Fibroblast of the aortic adventitia (primary cell): ENCODE measurements around the gene ERICH6. TPM values are rescaled to one million over a fixed set of nuclear protein-coding genes. Genes with fewer than 3 reads are reported as not detected.

Source experiments
- DNase-seq: peaks from one replicate; pipeline ENCODE4 v3.0.0-alpha.2; 2010; ENCODE audit warnings: low read depth
- H3K4me3 ChIP-seq: 2 replicates; pipeline ENCODE4 v1.5.1; 2011; ENCODE audit warnings: low read depth, mild to moderate bottlenecking, control low read depth, low read length, moderate library complexity
- total RNA-seq: library from RNA; depleted of rRNA; stranded (reverse); fragments of >200 nt; gene quantifications from 2 replicates; pipeline ENCODE4 v1.2.3, GENCODE V29; 2012; ENCODE audit warnings: low replicate concordance
- TF ChIP-seq, protein P1 (sequence below): IDR thresholded peaks from 2 replicates; pipeline ENCODE4 v1.5.1; 2011; ENCODE audit warnings: mild to moderate bottlenecking, low read length, control low read depth, inconsistent platforms; ENCODE audit not compliant: insufficient read depth

The ERICH6 gene
- total RNA-seq, 1 donor = 0.18 TPM

DNA sequence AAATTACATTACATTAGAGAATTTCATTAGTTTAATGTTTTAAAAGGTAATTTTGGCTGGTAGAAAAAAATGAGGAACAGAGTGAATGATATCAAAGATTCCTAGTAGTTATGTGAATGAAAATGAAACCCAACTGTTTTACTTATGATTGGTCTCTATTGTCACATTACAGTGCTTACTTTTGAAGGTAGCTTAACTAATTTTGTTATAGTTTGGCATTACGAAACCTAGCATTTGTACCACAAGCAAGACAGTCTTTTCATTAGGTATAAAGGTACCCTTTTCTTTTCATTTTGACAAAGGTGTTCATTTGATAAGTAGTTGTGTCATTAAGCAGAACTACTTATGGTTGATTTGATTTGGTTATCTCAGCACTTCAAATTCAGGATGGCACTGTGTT, 93.7 kb downstream of the ERICH6 start:
- TF ChIP-seq, protein P1, sequence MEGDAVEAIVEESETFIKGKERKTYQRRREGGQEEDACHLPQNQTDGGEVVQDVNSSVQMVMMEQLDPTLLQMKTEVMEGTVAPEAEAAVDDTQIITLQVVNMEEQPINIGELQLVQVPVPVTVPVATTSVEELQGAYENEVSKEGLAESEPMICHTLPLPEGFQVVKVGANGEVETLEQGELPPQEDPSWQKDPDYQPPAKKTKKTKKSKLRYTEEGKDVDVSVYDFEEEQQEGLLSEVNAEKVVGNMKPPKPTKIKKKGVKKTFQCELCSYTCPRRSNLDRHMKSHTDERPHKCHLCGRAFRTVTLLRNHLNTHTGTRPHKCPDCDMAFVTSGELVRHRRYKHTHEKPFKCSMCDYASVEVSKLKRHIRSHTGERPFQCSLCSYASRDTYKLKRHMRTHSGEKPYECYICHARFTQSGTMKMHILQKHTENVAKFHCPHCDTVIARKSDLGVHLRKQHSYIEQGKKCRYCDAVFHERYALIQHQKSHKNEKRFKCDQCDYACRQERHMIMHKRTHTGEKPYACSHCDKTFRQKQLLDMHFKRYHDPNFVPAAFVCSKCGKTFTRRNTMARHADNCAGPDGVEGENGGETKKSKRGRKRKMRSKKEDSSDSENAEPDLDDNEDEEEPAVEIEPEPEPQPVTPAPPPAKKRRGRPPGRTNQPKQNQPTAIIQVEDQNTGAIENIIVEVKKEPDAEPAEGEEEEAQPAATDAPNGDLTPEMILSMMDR = no peak
- DNase-seq = no peak

More for the DNA sequence above, 93.7 kb downstream of the ERICH6 start:
- no peak overlapping the region for H3K4me3 ChIP-seq

Other genes with a start within 250 kb of the ERICH6 start
- 119 and 229 TPM in 2 replicates for gene SERP1, start 157.4 kb downstream of the ERICH6 start, total RNA-seq
- gene EIF2A, start 157.1 kb downstream of the ERICH6 start, total RNA-seq = 135 and 166 TPM in 2 replicates
- 37.9 and 150 TPM in 2 replicates for gene SELENOT, start 100.6 kb downstream of the ERICH6 start, total RNA-seq
- 16.9 and 22.5 TPM in 2 replicates for gene SIAH2, start 59.2 kb upstream of the ERICH6 start, total RNA-seq
- not detected in 2 replicates for gene MINDY4B, start 201.5 kb upstream of the ERICH6 start, total RNA-seq